Medulla oblongata (tissue), 1 donor: ENCODE measurements around the gene TPX2.

Source experiments
- DNase-seq: peaks from one replicate; pipeline ENCODE4 v3.0.0-alpha.2; 2015; ENCODE audit errors: extremely low spot score

TPX2 gene

GRCh38 chr20:31705598-31706597 is 33.2 kb upstream of the TPX2 start:
- DNase-seq = no peak

DNA sequence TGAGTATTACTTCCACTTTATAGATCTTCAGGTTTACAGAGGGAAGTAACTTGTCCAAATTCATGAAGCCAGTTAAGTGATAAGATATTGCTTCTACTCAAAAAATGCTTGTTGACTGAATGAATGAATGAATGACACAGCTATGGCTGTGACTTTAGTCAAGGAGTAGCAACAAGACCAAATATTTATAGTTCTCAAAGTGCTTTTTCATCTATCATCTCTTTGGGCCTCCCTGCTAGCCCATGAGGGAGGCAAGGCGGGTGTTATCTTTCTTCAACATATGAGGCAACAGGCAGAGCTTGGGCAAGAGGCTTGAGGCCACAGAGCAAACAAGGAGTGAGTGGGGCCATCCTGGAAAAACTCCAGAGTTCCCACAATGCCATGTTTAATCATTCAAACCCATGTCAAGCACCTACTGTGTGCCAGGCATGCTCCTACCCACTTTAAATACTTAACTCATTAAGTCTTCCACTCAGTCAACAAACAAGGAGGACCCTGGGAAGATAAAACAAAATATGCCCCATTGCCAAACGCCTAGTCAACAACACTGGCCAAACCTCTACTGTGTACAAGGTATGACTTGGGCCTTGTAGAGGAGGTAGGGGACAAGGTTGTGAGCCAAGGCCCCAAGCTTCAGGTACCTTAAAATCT is 32.4 kb upstream of the TPX2 start:
- no peak for DNase-seq

DNA sequence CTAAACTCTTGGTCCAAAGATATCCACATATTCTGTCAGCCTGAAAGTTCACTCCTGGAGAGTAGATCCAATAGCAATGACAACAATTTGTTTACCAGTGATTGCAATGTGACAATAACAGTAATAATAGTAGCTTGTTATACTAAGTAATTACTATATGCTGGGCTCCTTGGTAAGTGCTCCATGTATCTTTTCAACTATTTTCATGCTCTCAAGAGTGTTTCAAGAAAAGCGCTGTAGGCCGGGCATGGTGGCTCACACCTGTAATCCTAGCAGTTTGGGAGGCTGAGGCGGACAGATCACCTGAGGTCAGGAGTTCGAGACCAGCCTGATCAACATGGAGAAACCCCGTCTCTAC is 31.9 kb upstream of the TPX2 start:
- DNase-seq = no peak

GRCh38 chr20:31707994-31708735 is 30.9 kb upstream of the TPX2 start:
- no peak for DNase-seq

DNA sequence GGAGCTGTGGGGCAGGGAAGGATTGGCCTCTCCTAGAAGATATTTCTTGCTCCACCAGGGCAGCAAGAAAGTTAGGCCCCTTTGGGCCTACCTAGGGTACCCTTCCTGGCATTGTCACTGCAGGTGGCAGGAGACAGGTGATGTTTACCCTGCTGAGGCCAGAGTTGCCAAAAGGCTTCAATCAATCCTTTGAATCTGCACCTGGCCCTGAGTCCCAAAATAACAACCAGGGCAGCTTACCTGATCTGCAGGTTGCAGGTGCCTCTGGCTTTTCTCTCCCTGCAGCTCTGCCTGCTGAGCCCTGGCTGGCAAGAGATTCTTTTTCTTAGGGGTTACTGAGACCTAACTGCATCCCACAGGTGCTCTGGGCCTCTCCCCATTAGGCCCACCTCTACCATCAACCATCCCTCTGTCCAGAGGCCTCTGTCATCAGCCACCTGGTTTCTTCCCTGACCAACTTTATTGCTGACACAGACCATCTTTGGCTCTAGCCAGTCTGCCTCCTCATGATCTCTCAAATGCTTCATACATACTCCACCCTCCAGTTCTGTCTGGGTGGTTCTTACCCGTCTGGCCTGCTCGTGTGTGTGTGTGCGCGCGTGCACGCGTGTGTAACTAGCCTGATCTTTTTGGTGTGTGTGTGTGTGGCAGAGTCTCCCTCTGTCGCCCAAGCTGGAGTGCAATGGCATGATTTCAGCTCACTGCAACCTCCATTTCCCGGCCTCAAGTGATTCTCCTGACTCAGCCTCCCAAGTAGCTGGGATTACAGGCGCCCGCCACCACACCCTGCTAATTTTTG is 30.2 kb upstream of the TPX2 start:
- no peak for DNase-seq

DNA sequence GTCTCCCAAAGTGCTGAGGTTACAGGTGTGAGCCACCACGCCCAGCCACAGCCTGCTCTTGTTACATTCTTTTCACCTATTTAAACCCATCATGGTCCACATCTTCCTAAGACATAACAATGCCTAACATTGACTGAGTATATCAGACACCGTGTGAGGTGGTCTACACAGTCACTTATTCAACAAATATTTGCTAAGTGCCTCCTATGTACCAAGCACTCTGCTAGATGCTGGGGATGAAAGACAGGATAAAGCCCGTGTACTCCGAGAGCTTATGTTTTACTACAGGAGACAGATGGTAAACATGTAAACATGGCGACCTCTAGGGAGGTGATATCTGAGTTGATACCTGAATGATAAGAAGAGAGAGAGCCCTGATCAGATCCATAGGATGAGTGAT is 29.2 kb upstream of the TPX2 start:
- no peak for DNase-seq

DNA sequence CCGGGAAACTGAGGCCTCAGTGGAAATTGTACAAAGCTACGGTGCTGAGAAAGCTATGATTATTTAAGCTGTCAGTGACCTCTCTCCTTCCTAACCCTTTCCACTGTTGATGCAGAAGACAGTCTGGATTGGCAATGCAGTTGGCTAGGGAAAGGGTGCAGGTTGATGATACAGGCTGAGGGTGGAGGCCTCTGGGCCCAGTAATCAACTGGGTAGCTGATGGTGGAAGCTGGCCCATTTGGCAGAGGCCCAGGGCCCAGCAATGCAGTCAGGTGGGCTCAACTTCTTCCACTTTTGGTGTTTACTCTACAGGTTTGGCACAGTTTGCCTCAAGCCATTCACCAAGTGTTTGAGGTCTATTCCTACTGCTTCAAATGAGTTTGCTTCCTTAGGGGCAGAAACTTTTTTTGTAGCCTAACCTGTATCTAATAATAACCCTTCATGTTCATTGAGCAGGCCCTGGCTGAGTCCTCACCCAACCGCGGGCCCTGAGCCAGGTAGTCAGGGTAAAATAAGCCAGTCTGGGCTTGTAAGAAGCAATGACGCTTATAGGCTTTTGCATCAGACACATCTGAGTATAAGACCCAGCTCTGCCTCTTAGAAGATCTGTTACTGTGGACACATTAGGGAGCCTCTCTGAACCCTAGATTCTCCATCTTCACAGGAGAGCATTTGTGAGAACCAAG is 28.5 kb upstream of the TPX2 start:
- peak; percentile 28 for DNase-seq

DNA sequence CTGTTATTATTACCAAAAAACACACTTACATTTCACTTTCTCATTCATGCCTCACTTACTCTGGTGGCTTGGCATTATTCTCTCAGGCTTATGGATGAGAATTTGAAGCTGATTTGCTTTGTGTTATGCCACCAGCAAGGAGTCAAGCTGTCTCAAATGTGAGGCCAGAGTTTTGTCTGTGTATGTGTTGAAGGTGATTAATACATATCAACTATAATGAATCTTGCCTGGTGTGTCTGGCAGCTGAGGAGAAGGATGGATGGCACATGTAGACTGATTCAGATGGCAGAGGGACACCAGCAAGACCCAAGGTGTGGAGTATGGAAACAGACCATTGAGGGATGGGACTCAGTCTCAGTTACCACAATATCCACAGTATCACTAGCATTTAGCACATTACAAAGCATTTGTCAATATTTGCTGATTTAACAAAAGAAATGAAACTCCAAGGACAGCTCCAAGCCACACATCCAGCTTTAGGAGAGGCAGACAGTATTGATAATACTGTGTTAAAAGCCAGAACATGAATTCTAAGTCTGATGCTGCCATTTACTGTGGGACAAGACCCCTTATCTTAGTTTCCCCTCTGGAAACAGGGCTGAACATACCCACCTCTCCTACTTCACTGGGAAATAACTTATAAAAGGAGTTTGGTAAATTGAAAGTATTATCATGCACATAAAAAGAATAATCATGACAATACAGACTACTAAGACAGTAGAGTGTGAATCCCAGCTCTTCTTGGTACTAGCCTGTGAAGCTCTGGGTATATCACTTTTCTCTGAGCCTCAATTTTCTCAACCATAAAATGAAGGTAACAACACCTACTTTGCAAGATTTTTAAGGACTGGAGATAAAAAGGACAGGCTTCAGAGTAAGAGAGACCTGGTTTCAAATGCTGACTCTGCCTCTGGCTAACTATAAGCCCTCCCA is 27.6 kb upstream of the TPX2 start:
- no peak for DNase-seq

DNA sequence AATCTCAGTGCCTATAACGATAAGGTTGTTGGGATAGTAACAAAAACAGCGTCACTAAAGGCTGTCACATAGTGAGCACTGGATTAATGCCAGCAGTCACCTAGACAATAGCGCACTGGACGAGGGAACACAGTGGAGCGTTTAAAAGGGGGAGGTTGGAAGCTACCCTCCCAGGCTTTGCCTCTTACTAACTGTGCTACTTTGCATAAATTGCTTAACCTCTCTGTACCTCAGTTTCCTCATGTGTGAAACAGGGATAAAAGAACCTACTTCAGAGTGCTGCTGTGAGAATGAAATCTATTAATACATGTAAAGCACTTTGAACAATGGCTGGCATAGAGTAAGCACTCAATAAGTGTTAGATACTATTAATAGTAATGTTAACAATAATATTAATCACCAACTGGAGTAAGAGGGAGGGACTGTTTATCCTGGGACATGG is 27.0 kb upstream of the TPX2 start:
- DNase-seq = peak; percentile 75

DNA sequence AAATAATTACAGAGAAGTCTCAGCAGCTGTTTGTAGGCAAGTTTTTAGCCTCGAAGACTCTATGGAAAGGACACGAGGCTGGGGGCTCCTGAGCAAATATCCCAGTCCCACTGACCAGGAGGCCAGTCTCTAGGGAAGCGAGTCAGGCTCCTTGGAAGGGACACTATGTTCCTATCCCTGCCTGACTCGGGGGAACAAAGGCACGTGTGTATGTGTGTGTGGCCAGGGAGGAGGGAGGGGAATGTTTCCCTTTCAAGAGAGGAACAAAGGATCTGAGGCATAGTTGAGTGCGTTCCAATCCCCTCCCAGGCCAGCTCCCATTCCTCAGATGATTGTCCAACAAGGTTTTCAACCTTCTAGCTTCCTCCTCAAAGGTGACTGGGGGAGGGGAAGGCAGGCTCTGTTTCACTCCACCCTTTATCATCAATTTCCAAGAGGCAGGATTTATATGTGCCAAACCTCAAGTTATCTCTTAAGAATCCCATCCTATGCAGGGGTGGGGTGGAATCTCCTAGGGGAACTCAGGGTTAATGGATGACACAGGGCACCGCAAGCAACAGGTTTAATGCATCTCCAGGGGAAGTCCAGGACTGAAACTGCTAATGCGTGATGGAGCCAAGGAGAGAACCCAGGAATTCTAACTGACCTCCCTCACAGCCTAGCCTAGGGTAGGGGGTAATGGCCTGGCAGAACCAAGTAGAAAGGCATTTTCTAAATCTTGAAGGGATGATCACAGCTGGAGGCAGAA is 26.4 kb upstream of the TPX2 start:
- DNase-seq = peak; percentile 96

- peak; percentile 35 for DNase-seq
Observed at GRCh38 chr20:31713312-31714273, 25.5 kb upstream of the TPX2 start.

- DNase-seq = no peak
Observed at GRCh38 chr20:31715766-31716165, 23.3 kb upstream of the TPX2 start.

- DNase-seq = no peak
Observed at GRCh38 chr20:31716351-31716750, 22.7 kb upstream of the TPX2 start.

DNA sequence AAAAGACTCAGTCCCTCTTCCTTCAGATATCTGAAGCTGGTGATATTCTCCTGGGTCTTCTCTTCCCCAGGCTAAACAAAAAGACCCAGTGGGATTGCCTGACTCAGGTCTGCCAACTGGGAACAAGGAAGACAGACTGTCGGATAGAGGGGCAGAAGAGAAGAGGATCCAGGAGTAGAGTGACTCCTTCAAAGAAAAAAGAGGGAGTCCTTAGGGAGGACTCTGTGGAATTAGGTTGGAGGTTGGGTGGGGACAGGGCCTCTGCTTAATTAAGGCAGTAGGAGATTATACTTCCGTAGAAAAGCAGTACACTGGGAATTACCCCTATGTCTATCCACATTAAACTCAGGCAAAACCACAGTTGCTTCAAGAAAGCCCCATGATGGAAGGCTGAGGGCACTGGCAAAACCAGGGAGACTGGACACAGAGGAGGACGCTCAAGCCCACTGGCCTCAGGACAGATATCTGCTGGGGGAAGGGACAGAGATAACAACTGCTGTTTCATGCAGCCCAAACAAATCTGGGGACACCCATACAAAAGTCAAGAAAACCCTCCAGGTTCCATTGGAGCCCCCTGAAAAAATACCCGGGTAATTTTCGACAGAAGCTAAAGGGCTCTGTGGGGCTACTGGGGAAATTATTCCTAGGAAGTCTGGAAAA is 22.1 kb upstream of the TPX2 start:
- no peak for DNase-seq

- no peak for DNase-seq
Observed at GRCh38 chr20:31717478-31718201, 21.4 kb upstream of the TPX2 start.

GRCh38 chr20:31718952-31719643 is 20.0 kb upstream of the TPX2 start:
- DNase-seq = no peak
